GM06990 (cell line): Measurements from ENCODE around the gene MAP3K19.

Experiments
- DNase-seq: peaks from one replicate; pipeline ENCODE4 v3.0.0-alpha.2; 2011; ENCODE audit not compliant: insufficient read length; ENCODE audit errors: extremely low read depth
- H3K27me3 ChIP-seq: replicated peaks from 2 replicates; pipeline ENCODE4 v1.6.0; 2011; ENCODE audit warnings: low read length; ENCODE audit not compliant: control insufficient read depth, insufficient read depth
- H3K36me3 ChIP-seq: 2 replicates; pipeline ENCODE4 v1.5.1; 2011; ENCODE audit warnings: low read length; ENCODE audit not compliant: control insufficient read depth, insufficient read depth
- H3K4me3 ChIP-seq: replicated peaks from 2 replicates; pipeline ENCODE4 v1.5.1; 2011; ENCODE audit warnings: low read depth, mild to moderate bottlenecking, control low read depth, low read length
- TF ChIP-seq, protein P1 (sequence below): IDR thresholded peaks from 2 replicates; pipeline ENCODE4 v1.5.1; 2011; ENCODE audit warnings: low read length, control low read depth, mild to moderate bottlenecking, inconsistent platforms; ENCODE audit not compliant: insufficient read depth, poor library complexity, severe bottlenecking

MAP3K19 gene

DNA sequence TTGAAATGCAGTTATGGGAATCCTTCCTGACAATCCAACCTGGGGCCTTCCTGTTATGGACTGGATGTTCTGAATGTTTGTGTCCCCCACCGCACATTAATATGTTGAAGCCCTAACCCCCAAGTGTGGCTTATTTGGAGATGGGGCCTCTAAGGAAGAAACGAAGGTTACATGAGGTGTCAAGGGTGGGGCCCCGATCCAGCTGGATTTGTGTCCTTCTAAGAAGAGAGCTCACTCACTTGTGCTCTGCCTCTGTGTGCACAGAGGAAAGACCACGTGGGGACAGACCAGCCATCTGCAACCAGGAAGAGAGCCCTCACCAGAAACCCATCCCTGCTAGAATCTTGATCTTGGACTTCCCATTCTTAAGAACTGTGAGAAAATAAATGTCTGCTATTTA lies 44.4 kb downstream of the MAP3K19 start:
- Histone ChIP-seq H3K36me3 (no peaks in the 10 kb centered on the region), H3K27me3 (no peaks in the 10 kb centered on the region), H3K4me3 (no peak overlapping the region)
- DNase-seq: no peak
- TF ChIP-seq, protein P1, sequence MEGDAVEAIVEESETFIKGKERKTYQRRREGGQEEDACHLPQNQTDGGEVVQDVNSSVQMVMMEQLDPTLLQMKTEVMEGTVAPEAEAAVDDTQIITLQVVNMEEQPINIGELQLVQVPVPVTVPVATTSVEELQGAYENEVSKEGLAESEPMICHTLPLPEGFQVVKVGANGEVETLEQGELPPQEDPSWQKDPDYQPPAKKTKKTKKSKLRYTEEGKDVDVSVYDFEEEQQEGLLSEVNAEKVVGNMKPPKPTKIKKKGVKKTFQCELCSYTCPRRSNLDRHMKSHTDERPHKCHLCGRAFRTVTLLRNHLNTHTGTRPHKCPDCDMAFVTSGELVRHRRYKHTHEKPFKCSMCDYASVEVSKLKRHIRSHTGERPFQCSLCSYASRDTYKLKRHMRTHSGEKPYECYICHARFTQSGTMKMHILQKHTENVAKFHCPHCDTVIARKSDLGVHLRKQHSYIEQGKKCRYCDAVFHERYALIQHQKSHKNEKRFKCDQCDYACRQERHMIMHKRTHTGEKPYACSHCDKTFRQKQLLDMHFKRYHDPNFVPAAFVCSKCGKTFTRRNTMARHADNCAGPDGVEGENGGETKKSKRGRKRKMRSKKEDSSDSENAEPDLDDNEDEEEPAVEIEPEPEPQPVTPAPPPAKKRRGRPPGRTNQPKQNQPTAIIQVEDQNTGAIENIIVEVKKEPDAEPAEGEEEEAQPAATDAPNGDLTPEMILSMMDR: no peak

DNA sequence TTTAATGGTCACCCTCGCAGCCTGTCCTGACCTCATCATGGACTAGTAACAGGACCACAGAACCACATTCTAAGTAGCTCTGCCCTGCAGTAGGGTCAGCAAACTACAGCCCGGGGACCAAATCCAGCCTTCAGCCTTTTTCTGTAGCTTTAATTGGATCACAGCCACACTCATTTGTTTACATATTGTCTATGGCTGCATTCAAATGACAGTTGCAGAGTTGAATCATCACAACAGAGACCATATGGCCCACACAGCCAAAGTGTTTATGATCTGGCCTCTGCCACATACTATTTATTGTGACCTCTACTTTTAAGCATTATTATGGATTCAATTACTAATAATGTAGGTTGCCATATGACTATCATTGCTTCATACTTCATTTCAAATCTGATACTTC lies 47.7 kb downstream of the MAP3K19 start:
- TF ChIP-seq, protein P1: no peak
- no peak overlapping the region for H3K4me3 ChIP-seq
- DNase-seq: no peak
- no peaks in the 10 kb centered on the region for H3K27me3 ChIP-seq
- no peaks in the 10 kb centered on the region for H3K36me3 ChIP-seq

DNA sequence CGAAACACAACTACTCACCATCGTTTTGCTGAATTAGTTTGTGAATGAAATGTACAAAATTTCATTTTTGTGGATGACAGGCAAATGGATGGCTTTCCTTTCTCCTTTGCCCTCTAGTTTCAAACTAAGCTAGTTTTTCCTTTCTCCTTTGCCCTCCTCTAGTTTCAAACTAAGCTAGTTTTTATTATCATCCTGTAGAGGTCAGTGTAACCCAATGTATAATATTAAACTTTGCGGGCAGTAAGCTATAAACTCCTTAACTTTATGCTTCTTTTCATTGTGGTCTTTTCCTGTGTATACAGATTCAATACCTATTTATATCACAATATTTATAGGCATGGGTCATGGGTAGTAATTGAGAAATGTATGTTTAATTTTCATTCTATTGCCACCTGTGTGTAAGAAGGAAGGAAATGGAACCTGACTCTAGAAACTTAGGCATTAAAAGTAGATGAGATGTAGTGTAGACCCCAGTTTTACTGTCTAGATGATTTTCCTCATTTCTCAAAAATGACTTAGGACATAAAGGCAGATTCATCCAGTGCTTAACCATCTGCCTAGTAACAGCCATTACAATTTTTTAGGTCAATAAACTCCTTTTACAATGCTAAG lies 58.1 kb downstream of the MAP3K19 start:
- H3K36me3 ChIP-seq: no peaks in the 10 kb centered on the region
- DNase-seq: no peak
- no peak overlapping the region for H3K4me3 ChIP-seq
- TF ChIP-seq, protein P1: peak; percentile 42
- no peaks in the 10 kb centered on the region for H3K27me3 ChIP-seq

DNA sequence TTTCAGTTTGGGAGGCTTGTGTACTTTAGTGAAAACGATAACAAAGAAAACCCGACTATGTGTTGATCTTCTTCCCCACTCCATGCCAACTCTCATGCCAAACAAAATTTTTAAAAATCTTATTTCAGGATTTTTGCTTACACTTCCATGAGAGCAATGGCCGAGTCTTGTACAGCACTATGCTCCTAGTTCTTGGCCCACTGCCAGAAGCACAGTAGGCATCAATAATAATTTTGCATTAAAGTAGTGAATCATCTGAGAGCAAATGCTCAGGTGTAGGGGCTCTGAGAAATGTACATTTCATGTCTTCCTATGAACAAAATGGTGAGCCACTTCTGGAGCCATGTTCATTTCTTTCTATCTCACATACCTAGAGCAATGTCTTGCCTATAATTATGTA lies 62.2 kb downstream of the MAP3K19 start:
- Histone ChIP-seq H3K4me3 (no peak overlapping the region), H3K36me3 (no peaks in the 10 kb centered on the region), H3K27me3 (no peaks in the 10 kb centered on the region)
- no peak for DNase-seq
- TF ChIP-seq, protein P1: no peak

DNA sequence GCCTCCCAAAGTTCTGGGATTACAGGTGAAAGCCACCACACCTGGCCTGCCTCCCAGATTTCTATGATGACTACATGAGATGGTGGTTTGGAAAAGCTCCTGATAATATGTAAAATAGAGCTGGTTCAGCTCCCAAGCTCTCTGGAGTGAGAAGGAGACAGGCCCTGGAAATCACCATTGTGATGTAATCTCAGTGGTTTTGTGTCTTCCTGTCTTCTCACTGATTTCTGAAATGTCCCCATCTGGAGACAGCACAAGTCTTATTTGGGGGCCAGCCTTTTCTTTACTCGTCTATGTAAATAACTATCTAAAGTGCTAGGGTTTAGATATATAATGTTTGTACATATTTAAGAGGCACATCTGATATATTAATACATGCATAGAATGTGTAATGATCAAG lies 64.6 kb downstream of the MAP3K19 start:
- DNase-seq: peak; percentile 34
- no peaks in the 10 kb centered on the region for H3K27me3 ChIP-seq
- TF ChIP-seq, protein P1: no peak
- H3K36me3 ChIP-seq: no peaks in the 10 kb centered on the region
- H3K4me3 ChIP-seq: no peak overlapping the region

DNA sequence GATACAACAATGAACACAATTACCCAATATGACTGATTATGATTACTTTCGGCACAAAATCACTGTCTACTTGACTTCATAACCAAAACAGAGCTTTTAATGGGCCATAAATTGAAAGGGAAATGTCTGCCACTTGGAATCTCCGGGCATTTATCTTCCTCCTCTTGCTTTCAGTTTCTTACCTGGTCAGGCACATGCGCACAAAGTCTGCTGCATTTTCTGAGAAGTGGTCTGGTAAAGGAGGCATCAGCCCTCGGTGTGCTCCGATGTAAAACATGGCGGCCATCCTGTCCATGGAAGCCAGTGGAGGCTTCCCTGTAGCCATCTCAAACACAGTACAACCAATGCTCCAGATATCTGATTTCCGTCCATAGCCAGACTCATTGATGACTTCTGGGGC lies 66.6 kb downstream of the MAP3K19 start:
- Histone ChIP-seq H3K27me3 (no peaks in the 10 kb centered on the region), H3K4me3 (no peak overlapping the region), H3K36me3 (no peaks in the 10 kb centered on the region)
- TF ChIP-seq, protein P1: no peak
- no peak for DNase-seq
